Tibial nerve (tissue), 3 donors: ENCODE results near the gene ALDH3A1.

ENCODE experiments used
- POLR2A ChIP-seq, 2 donors: fragments of 450-650 bp; IDR thresholded peaks; one replicate each; pipeline ENCODE4 v1.6.1; 2017; ENCODE audit warnings: antibody characterized with exemption in 2 of 2, mild to moderate bottlenecking in 2 of 2, moderate library complexity in 2 of 2
- TF ChIP-seq, protein P1 (sequence below), 5 experiments: fragments of 200-600 bp in 3 of 5; fragments of 450-650 bp in 2 of 5; sonication (generic) in 3 of 5; IDR thresholded peaks; one replicate each; pipeline ENCODE4 v1.5.1; 2016 to 2019; ENCODE audit warnings: antibody characterized with exemption in 5 of 5, mild to moderate bottlenecking in 3 of 5, moderate library complexity in 2 of 5

DNA sequence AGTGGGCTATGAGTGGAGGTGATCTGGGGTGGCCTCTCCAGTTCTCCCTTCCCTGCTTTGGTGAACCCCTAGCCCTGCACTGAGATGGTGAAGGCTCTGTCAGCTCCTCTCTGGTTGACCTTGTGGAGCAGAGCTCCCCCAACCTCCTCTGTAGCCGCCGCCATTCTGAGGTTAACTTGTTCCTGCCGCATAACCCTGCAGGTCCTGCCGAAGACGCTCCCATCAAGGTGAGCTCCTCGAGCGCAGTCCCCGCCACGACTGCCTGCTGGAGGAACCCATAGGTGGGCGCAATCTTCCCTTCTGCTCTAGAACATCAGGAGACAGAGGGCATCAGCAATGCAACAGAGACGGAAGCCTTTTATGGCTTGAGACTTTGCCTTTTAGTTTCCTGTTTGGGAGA lies 16.5 kb downstream of the ALDH3A1 start:
- TF ChIP-seq, protein P1, sequence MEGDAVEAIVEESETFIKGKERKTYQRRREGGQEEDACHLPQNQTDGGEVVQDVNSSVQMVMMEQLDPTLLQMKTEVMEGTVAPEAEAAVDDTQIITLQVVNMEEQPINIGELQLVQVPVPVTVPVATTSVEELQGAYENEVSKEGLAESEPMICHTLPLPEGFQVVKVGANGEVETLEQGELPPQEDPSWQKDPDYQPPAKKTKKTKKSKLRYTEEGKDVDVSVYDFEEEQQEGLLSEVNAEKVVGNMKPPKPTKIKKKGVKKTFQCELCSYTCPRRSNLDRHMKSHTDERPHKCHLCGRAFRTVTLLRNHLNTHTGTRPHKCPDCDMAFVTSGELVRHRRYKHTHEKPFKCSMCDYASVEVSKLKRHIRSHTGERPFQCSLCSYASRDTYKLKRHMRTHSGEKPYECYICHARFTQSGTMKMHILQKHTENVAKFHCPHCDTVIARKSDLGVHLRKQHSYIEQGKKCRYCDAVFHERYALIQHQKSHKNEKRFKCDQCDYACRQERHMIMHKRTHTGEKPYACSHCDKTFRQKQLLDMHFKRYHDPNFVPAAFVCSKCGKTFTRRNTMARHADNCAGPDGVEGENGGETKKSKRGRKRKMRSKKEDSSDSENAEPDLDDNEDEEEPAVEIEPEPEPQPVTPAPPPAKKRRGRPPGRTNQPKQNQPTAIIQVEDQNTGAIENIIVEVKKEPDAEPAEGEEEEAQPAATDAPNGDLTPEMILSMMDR (IDR thresholded peaks at IDR 0.05) = no peak
- no peak for TF ChIP-seq POLR2A (IDR thresholded peaks at IDR 0.05)
